WERI-Rb-1 (cell line): Measurements from ENCODE around the gene HBA1.

Source experiments
- DNase-seq: peaks from one replicate; pipeline ENCODE4 v3.0.0-alpha.2; 2020
- H3K27ac ChIP-seq: fragments of 250-450 bp; sonication (Bioruptor Pico); 2 replicates; pipeline ENCODE4 v1.5.1; 2020; ENCODE audit warnings: mild to moderate bottlenecking, moderate library complexity
- H3K27me3 ChIP-seq: fragments of 250-450 bp; sonication (Bioruptor Pico); 2 replicates; pipeline ENCODE4 v1.5.1; 2021; ENCODE audit warnings: mild to moderate bottlenecking, low read depth, moderate library complexity; ENCODE audit not compliant: insufficient read depth, severe bottlenecking
- H3K36me3 ChIP-seq: fragments of 250-450 bp; sonication (Bioruptor Pico); 2 replicates; pipeline ENCODE4 v1.5.1; 2020; ENCODE audit warnings: mild to moderate bottlenecking, moderate library complexity
- H3K4me3 ChIP-seq: 2 replicates; pipeline ENCODE4 v1.5.1; 2011; ENCODE audit warnings: low read depth, mild to moderate bottlenecking, control low read depth, low read length
- H3K9me3 ChIP-seq: fragments of 250-450 bp; sonication (Bioruptor Pico); 2 replicates; pipeline ENCODE4 v1.5.1; 2021; ENCODE audit warnings: mild to moderate bottlenecking, moderate library complexity; ENCODE audit not compliant: severe bottlenecking
- CTCF ChIP-seq: IDR thresholded peaks from 2 replicates; pipeline ENCODE4 v1.5.1; 2011; ENCODE audit warnings: low read depth, mild to moderate bottlenecking, control low read depth, inconsistent platforms, low read length

Gene HBA1

GRCh38 chr16:187330-187729 lies 10.8 kb downstream of the HBA1 start:
- no peaks in the 10 kb centered on the region for H3K9me3 ChIP-seq
- H3K27me3 ChIP-seq = no peaks in the 10 kb centered on the region
- TF ChIP-seq CTCF = no peak
- no peak overlapping the region for H3K27ac ChIP-seq
- H3K4me3 ChIP-seq = no peak overlapping the region
- no peak for DNase-seq
- H3K36me3 ChIP-seq = peaks cover 62% of the 10 kb centered on the region

- Histone ChIP-seq H3K27ac (no peak overlapping the region), H3K9me3 (no peaks in the 10 kb centered on the region), H3K36me3 (peaks cover 75% of the 10 kb centered on the region), H3K27me3 (no peaks in the 10 kb centered on the region), H3K4me3 (no peak overlapping the region)
- peak; percentile 61 for TF ChIP-seq CTCF
- peak; percentile 32 for DNase-seq
These were observed 12.2 kb downstream of the HBA1 start for GRCh38 chr16:188674-189073.

- no peak for DNase-seq
- peaks cover 80% of the 10 kb centered on the region for H3K36me3 ChIP-seq
- H3K27me3 ChIP-seq = no peaks in the 10 kb centered on the region
- TF ChIP-seq CTCF = no peak
- no peak overlapping the region for H3K27ac ChIP-seq
- no peak overlapping the region for H3K4me3 ChIP-seq
- H3K9me3 ChIP-seq = no peaks in the 10 kb centered on the region
These were observed 13.2 kb downstream of the HBA1 start for GRCh38 chr16:189604-190186.

- TF ChIP-seq CTCF = no peak
- DNase-seq = no peak
- Histone ChIP-seq H3K9me3 (no peaks in the 10 kb centered on the region), H3K36me3 (peaks cover 92% of the 10 kb centered on the region), H3K4me3 (no peak overlapping the region), H3K27me3 (no peaks in the 10 kb centered on the region), H3K27ac (no peak overlapping the region)
These were observed 15.4 kb downstream of the HBA1 start for GRCh38 chr16:191831-192230.

- Histone ChIP-seq H3K9me3 (no peaks in the 10 kb centered on the region), H3K4me3 (no peak overlapping the region), H3K36me3 (peaks cover 94% of the 10 kb centered on the region), H3K27ac (no peak overlapping the region), H3K27me3 (no peaks in the 10 kb centered on the region)
- DNase-seq = no peak
- no peak for TF ChIP-seq CTCF
These were observed 16.2 kb downstream of the HBA1 start for GRCh38 chr16:192686-193085.

- Histone ChIP-seq H3K4me3 (no peak overlapping the region), H3K36me3 (peaks cover 95% of the 10 kb centered on the region), H3K9me3 (no peaks in the 10 kb centered on the region), H3K27ac (no peak overlapping the region), H3K27me3 (no peaks in the 10 kb centered on the region)
- TF ChIP-seq CTCF = no peak
- no peak for DNase-seq
These were observed 17.0 kb downstream of the HBA1 start for GRCh38 chr16:193441-193840.
